Left ventricle myocardium inferior (tissue), 1 donor: ENCODE data around the gene GTF2A2. TPM values are rescaled to one million over a fixed set of nuclear protein-coding genes. Genes with fewer than 3 reads are reported as not detected.

Experiments used
- DNase-seq: peaks from one replicate; pipeline ENCODE4 v3.0.0-alpha.2; 2020
- H3K27ac ChIP-seq: fragments of 200-600 bp; replicated peaks from 2 replicates; pipeline ENCODE4 v1.8.0; 2021
- H3K27me3 ChIP-seq: fragments of 200-600 bp; 2 replicates; pipeline ENCODE4 v1.8.0; 2021; ENCODE audit warnings: low read depth
- H3K36me3 ChIP-seq: fragments of 200-600 bp; 2 replicates; pipeline ENCODE4 v1.8.0; 2021
- H3K4me1 ChIP-seq: fragments of 200-600 bp; 2 replicates; pipeline ENCODE4 v1.8.0; 2021
- H3K4me3 ChIP-seq: fragments of 200-600 bp; 2 replicates; pipeline ENCODE4 v1.8.0; 2021; ENCODE audit warnings: mild to moderate bottlenecking, moderate library complexity
- H3K9me3 ChIP-seq: fragments of 200-600 bp; replicated peaks from 2 replicates; pipeline ENCODE4 v1.8.0; 2021
- intact Hi-C: fragments of 100-400 bp; cut with micrococcal nuclease; formaldehyde crosslinking; loops from one replicate; pipeline ENCODE4 v1.11.0; 2022
- total RNA-seq: library from RNA; stranded (reverse); fragmentation: NEBNext Ultra II Directional; extraction: Animal tissue kit (Norgen Biotek cat#: 25700); gene quantifications from one replicate; pipeline ENCODE4 v1.2.1, GENCODE V29; 2021
- TF ChIP-seq, protein P1 (sequence below): fragments of 200-600 bp; IDR thresholded peaks from 2 replicates; pipeline ENCODE4 v1.8.0; 2021; ENCODE audit warnings: antibody characterized with exemption, mild to moderate bottlenecking, borderline replicate concordance
- donor health status: DM: no; HTN: yes; CAD: no; lungs with severe emphysema.

GTF2A2 gene
- total RNA-seq, 1 donor from 2014 or later, result 126 TPM

DNA sequence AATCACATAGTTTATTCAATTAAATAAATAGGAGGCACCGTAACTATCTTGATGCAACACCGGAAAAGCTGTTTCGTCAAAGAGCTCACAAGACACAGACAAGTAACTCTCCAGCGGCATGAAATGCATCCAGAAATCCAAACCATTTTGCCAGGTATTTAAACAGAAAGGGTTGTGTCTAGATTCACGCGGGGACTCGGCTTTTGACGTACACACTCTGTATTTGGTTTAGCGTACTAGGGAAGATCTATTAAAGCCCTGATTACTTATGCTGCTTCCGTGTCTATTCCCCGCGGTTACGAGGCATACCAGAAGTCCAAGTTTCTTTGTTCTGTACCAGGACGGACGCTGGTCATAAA, 31.1 kb upstream of the GTF2A2 start:
- Histone ChIP-seq H3K9me3 (no peaks in the 10 kb centered on the region), H3K36me3 (peaks cover 6% of the 10 kb centered on the region), H3K4me1 (peaks cover 62% of the 10 kb centered on the region), H3K4me3 (peak overlapping the region; percentile 96), H3K27me3 (no peaks in the 10 kb centered on the region), H3K27ac (peak overlapping the region; percentile 99)
- intact Hi-C loops, result no loop called here
- DNase-seq, result no peak
- TF ChIP-seq, protein P1, sequence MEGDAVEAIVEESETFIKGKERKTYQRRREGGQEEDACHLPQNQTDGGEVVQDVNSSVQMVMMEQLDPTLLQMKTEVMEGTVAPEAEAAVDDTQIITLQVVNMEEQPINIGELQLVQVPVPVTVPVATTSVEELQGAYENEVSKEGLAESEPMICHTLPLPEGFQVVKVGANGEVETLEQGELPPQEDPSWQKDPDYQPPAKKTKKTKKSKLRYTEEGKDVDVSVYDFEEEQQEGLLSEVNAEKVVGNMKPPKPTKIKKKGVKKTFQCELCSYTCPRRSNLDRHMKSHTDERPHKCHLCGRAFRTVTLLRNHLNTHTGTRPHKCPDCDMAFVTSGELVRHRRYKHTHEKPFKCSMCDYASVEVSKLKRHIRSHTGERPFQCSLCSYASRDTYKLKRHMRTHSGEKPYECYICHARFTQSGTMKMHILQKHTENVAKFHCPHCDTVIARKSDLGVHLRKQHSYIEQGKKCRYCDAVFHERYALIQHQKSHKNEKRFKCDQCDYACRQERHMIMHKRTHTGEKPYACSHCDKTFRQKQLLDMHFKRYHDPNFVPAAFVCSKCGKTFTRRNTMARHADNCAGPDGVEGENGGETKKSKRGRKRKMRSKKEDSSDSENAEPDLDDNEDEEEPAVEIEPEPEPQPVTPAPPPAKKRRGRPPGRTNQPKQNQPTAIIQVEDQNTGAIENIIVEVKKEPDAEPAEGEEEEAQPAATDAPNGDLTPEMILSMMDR, result no peak

DNA sequence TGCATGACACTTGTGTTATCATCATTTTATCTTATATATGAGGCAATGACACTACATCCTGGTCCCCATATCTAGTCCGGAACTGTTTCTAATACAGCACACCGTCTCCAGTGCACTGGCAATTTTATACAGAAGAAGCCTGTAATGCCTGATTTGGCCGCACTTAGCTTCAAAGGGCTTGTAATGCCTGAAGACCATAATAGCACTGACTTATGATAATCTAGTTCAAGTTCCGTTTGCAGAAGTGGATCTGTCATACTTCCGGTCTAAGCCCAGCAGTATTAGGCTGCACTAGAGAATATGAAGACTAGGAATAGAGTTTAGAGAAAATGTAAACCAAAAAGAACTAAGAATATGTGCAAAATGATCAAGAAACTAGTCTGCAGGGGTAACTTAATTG, 30.5 kb upstream of the GTF2A2 start:
- Histone ChIP-seq H3K9me3 (no peaks in the 10 kb centered on the region), H3K4me3 (peak overlapping the region; percentile 96), H3K27me3 (no peaks in the 10 kb centered on the region), H3K27ac (peak overlapping the region; percentile 99), H3K36me3 (peaks cover 6% of the 10 kb centered on the region), H3K4me1 (peaks cover 62% of the 10 kb centered on the region)
- TF ChIP-seq, protein P1, result no peak
- no peak for DNase-seq
- intact Hi-C loops, result no loop called here

DNA sequence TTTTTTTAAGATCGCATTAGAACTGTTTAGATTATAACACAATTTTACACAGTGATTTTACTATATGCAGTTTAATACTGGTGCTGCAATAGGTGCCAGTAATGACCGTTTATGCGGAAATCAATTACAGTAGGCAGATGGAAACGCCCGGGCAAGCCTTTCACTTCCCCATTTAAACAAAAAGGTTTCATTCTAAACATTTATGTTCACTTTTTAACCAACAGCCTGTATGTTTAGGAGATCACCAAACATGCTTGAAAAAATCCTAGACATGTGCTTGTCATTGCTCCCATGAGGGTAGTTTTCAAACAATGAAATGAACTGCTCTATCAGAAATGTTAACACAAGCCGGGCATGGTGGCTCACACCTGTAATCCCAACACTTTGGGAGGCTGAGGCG, 29.1 kb upstream of the GTF2A2 start:
- Histone ChIP-seq H3K4me1 (peaks cover 62% of the 10 kb centered on the region), H3K36me3 (peaks cover 16% of the 10 kb centered on the region), H3K4me3 (peak overlapping the region; percentile 96), H3K27ac (peak overlapping the region; percentile 99), H3K27me3 (no peaks in the 10 kb centered on the region), H3K9me3 (no peaks in the 10 kb centered on the region)
- intact Hi-C loops, result no loop called here
- TF ChIP-seq, protein P1, result no peak
- no peak for DNase-seq

DNA sequence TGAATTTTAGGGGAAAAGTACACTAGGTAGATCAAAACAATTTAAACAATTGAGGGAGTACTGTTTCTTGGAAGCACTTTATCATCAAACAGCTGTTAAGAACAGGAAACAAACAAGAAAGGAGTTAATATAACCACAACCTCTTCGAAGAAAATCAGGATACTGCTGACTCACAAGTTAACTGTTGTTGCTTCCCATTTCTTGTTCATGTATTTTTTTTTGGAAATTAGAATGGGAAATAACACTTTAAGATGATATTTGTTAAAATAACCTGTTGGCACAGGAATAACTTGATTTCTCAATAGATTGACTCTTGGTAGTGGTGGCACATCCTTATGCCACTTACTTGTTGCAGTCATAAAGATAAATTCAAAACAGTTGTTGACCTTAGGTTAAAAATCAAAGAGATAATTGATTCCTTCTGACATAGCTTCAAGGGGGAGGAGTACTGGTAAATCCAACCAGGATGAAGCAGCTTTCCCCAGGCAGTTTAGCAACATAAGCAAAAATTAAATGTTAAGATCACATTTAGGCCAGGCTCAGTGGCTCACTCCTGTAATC, 28.5 kb upstream of the GTF2A2 start:
- no peak for DNase-seq
- TF ChIP-seq, protein P1, result no peak
- Histone ChIP-seq H3K27me3 (no peaks in the 10 kb centered on the region), H3K4me3 (peak overlapping the region; percentile 96), H3K9me3 (no peaks in the 10 kb centered on the region), H3K36me3 (peaks cover 22% of the 10 kb centered on the region), H3K27ac (peak overlapping the region; percentile 99), H3K4me1 (peaks cover 62% of the 10 kb centered on the region)
- intact Hi-C loops, result no loop called here

DNA sequence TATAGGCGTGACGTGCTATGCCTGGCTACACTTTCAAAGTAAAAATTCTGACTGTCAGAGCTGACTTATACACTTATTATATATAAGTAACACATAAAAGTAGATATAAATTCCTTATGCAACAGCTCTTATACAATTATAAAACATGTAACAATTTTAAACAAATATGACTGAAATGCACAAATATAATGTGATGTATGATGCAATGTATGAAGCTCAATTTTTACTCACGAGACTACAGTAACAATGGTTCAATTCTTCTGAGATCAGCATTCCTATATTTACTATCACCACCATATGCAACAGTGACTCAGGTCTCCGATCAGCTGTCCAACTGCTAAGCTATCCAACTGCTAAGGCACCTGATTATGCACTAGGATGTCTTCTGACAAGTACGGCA, 23.6 kb upstream of the GTF2A2 start:
- intact Hi-C loops, result no loop called here
- peaks cover 22% of the 10 kb centered on the region for H3K4me1 ChIP-seq
- TF ChIP-seq, protein P1, result no peak
- no peak overlapping the region for H3K27ac ChIP-seq
- no peaks in the 10 kb centered on the region for H3K27me3 ChIP-seq
- H3K36me3 ChIP-seq, result peaks cover 65% of the 10 kb centered on the region
- H3K4me3 ChIP-seq, result no peak overlapping the region
- no peaks in the 10 kb centered on the region for H3K9me3 ChIP-seq
- no peak for DNase-seq
